Fibroblast of lung (primary cell): ENCODE results near the gene AACS. TPM values are rescaled to one million over a fixed set of nuclear protein-coding genes. Genes with fewer than 3 reads are reported as not detected.

Experiments used
- DNase-seq, 2 donors: peaks; one replicate each; pipeline versions ENCODE4 v3.0.0 to v3.0.0-alpha.2; 2010; ENCODE audit warnings: low read depth in 2 of 2
- H2AFZ ChIP-seq: 2 replicates; pipeline ENCODE4 v1.5.1; 2012; ENCODE audit warnings: low read length, control low read depth, inconsistent platforms
- H3K27ac ChIP-seq: 2 replicates; pipeline ENCODE4 v1.5.1; 2011; ENCODE audit warnings: low read length, control low read depth; ENCODE audit not compliant: insufficient read depth
- H3K27me3 ChIP-seq: 2 replicates; pipeline ENCODE4 v1.5.1; 2011; ENCODE audit warnings: mild to moderate bottlenecking, low read length; ENCODE audit not compliant: control insufficient read depth, insufficient read depth
- H3K36me3 ChIP-seq: 2 replicates; pipeline ENCODE4 v1.5.1; 2011; ENCODE audit warnings: low read length; ENCODE audit not compliant: control insufficient read depth, insufficient read depth
- H3K4me1 ChIP-seq: 2 replicates; pipeline ENCODE4 v1.5.1; 2011; ENCODE audit warnings: low read length; ENCODE audit not compliant: control insufficient read depth, insufficient read depth; ENCODE audit errors: extremely low read depth
- H3K4me2 ChIP-seq: 2 replicates; pipeline ENCODE4 v1.5.1; 2011; ENCODE audit warnings: low read length, control low read depth; ENCODE audit not compliant: insufficient read depth; ENCODE audit errors: extremely low read depth
- H3K4me3 ChIP-seq, 4 experiments: fragments of 200-600 bp in 1 of 4; sonication (generic) in 1 of 4; replicated peaks in 1 of 4; 2 replicates each; pipeline ENCODE4 v1.5.1; 2011 to 2016; ENCODE audit warnings: low read length in 4 of 4, low read depth in 3 of 4, mild to moderate bottlenecking in 3 of 4, control low read depth in 2 of 4, inconsistent platforms in 1 of 4, mixed read lengths in 1 of 4; ENCODE audit not compliant: insufficient read depth in 1 of 4; ENCODE audit errors: control extremely low read depth in 1 of 4
- H3K79me2 ChIP-seq: 2 replicates; pipeline ENCODE4 v1.5.1; 2012; ENCODE audit warnings: mild to moderate bottlenecking, low read length, inconsistent platforms; ENCODE audit not compliant: control insufficient read depth, insufficient read depth
- H3K9ac ChIP-seq: 2 replicates; pipeline ENCODE4 v1.5.1; 2011; ENCODE audit warnings: mild to moderate bottlenecking, low read length, control low read depth; ENCODE audit not compliant: insufficient read depth
- H3K9me3 ChIP-seq: 2 replicates; pipeline ENCODE4 v1.5.1; 2012; ENCODE audit warnings: low read depth, low read length; ENCODE audit not compliant: control insufficient read depth, insufficient read depth
- H4K20me1 ChIP-seq: 2 replicates; pipeline ENCODE4 v1.5.1; 2011; ENCODE audit warnings: low read length; ENCODE audit not compliant: control insufficient read depth, insufficient read depth; ENCODE audit errors: extremely low read depth
- EZH2 ChIP-seq: IDR thresholded peaks from 2 replicates; pipeline ENCODE4 v1.5.1; 2012; ENCODE audit warnings: low read length, control low read depth, mild to moderate bottlenecking; ENCODE audit errors: missing control alignments
- polyA minus RNA-seq: library from RNA; depleted of rRNA, polyadenylated mRNA; stranded (reverse); fragments of >200 nt; gene quantifications from 2 replicates; pipeline ENCODE4 v1.2.3, GENCODE V29; 2011; ENCODE audit warnings: low replicate concordance
- polyA plus RNA-seq, 2 donors: library from polyadenylated mRNA; depleted of rRNA in 1 of 2; stranded (reverse) in 1 of 2; unstranded in 1 of 2; fragments of >200 nt; gene quantifications; 2 replicates each; pipeline ENCODE4 v1.2.1, GENCODE V29; 2011 to 2012; ENCODE audit warnings: missing spikeins in 1 of 2
- total RNA-seq: library from RNA; depleted of rRNA; stranded (reverse); fragments of >200 nt; gene quantifications from 2 replicates; pipeline ENCODE4 v1.2.1, GENCODE V29; 2014
- TF ChIP-seq, protein P1 (sequence below), 2 donors: IDR thresholded peaks in 1 of 2; conservative IDR thresholded peaks in 1 of 2; 1 replicate in 1 of 2; 2 replicates in 1 of 2; pipeline ENCODE4 v1.5.1; 2011 to 2012; ENCODE audit warnings: low read length in 2 of 2, control low read depth in 1 of 2, inconsistent platforms in 1 of 2, low read depth in 1 of 2, mild to moderate bottlenecking in 1 of 2

AACS gene, protein sequence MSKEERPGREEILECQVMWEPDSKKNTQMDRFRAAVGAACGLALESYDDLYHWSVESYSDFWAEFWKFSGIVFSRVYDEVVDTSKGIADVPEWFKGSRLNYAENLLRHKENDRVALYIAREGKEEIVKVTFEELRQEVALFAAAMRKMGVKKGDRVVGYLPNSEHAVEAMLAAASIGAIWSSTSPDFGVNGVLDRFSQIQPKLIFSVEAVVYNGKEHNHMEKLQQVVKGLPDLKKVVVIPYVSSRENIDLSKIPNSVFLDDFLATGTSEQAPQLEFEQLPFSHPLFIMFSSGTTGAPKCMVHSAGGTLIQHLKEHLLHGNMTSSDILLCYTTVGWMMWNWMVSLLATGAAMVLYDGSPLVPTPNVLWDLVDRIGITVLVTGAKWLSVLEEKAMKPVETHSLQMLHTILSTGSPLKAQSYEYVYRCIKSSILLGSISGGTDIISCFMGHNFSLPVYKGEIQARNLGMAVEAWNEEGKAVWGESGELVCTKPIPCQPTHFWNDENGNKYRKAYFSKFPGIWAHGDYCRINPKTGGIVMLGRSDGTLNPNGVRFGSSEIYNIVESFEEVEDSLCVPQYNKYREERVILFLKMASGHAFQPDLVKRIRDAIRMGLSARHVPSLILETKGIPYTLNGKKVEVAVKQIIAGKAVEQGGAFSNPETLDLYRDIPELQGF
- 16.7 and 31.5 TPM in 2 replicates for total RNA-seq
- 19.2 and 24.7 TPM in 2 replicates for polyA plus RNA-seq
- polyA plus RNA-seq (2012) = 24.6 and 29.0 TPM in 2 replicates
- polyA minus RNA-seq = 52.3 and 129 TPM in 2 replicates

DNA sequence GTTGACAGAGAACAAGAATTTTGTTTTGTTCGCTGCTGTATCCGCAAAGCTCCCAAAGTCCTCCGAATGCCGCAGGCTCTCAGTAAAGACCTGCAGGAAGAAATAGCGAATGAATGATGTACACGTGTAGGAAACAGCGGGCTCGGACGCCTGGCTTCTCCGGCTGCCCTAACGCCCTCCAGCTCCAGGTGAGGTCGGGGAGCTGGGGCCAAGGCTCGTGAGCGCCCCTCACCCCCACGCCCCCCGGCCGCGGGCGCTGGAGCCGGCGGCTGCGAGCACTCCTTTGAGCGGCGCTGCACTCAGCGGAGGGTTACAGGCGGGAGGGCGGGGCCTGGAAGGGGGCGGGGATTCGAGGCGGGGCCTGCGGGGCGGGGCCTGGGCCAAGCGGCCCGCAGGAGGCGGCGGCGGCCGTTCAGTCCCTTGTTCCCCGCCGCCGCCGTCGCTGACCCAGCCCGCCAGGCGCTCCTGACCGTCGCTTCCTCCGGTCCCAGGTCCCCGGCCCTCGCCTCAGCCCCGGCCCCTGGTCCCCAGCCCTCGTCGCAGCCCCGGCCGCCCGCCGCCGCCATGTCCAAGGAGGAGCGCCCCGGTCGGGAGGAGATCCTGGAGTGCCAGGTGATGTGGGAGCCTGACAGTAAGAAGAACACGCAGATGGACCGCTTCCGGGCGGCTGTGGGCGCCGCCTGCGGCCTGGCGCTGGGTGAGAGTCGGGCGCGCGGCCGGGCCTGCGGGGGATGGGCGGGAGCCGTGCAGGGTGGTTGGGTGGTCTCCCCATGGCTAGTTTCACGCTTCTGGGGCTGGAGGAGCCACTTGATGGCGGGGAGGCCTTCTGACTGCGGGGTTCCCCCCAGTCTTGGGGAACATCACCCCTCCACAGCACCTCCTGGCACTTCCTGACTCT lies at the start of gene AACS:
AACS (plus strand) TSS at position 415 of the 898 bp plus-strand sequence; CDS start at position 565, 150 bp downstream.
- H3K36me3 ChIP-seq = no peaks in the 10 kb centered on the region
- no peaks in the 10 kb centered on the region for H4K20me1 ChIP-seq
- peak within 1 kb of the TSS; percentile 92 for H2AFZ ChIP-seq
- H3K27me3 ChIP-seq = peaks cover 2% of the 10 kb centered on the region
- peaks cover 6% of the 10 kb centered on the region for H3K4me1 ChIP-seq
- peak within 1 kb of the TSS; percentile 93 for H3K4me2 ChIP-seq
- TF ChIP-seq, protein P1, sequence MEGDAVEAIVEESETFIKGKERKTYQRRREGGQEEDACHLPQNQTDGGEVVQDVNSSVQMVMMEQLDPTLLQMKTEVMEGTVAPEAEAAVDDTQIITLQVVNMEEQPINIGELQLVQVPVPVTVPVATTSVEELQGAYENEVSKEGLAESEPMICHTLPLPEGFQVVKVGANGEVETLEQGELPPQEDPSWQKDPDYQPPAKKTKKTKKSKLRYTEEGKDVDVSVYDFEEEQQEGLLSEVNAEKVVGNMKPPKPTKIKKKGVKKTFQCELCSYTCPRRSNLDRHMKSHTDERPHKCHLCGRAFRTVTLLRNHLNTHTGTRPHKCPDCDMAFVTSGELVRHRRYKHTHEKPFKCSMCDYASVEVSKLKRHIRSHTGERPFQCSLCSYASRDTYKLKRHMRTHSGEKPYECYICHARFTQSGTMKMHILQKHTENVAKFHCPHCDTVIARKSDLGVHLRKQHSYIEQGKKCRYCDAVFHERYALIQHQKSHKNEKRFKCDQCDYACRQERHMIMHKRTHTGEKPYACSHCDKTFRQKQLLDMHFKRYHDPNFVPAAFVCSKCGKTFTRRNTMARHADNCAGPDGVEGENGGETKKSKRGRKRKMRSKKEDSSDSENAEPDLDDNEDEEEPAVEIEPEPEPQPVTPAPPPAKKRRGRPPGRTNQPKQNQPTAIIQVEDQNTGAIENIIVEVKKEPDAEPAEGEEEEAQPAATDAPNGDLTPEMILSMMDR (conservative IDR thresholded peaks at IDR 0.05 in 1 of 2, IDR thresholded peaks at IDR 0.05 in 1 of 2; ENCODE audit: low read depth in 1 of 2, low read length in 2 of 2) = no peak
- no peak for TF ChIP-seq EZH2
- peak; percentile 73 to 74 for DNase-seq
- peak within 1 kb of the TSS; percentile 72 to 84 (median 76) for H3K4me3 ChIP-seq
- peak within 1 kb of the TSS; percentile 70 for H3K9ac ChIP-seq
- peaks cover 5% of the 10 kb centered on the region for H3K79me2 ChIP-seq
- H3K27ac ChIP-seq = peak within 1 kb of the TSS; percentile 71
- H3K9me3 ChIP-seq = no peaks in the 10 kb centered on the region

DNA sequence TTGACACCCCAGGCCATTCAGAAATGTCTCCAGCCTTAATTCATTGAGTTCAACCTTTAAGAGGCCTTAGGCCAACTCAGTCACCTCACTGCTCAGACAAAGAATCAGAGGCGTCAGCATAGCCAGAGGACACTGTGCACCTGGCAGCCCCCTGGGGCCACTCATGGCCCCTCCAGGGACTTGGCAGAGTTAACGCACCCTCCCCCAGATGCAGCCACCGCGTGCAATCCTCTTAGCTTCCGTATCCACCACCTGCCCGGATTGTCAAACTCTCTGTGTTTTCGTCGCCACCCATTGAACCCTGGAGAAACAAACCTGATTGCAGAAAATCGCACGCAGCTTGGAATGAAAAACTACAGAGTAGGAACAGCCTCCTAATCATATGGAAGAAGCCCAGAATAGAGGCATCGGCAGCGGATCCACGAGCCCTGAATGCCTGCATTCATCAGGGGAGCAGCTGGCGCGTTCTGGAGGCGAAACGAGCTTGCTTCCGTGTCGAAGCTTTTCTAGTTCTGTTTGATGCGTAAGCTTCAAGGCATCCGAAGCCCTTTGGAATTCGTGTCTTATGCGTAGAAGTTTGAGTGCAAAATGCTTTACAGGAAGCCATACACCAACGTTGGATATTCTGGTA lies 49.4 kb upstream of the AACS start:
- H3K4me1 ChIP-seq = no peaks in the 10 kb centered on the region
- H4K20me1 ChIP-seq = no peaks in the 10 kb centered on the region
- no peak overlapping the region for H3K4me3 ChIP-seq
- H3K9ac ChIP-seq = no peak overlapping the region
- no peak for TF ChIP-seq EZH2
- TF ChIP-seq, protein P1 (conservative IDR thresholded peaks at IDR 0.05 in 1 of 2, IDR thresholded peaks at IDR 0.05 in 1 of 2; ENCODE audit: low read depth in 1 of 2, low read length in 2 of 2) = no peak
- no peaks in the 10 kb centered on the region for H3K79me2 ChIP-seq
- no peaks in the 10 kb centered on the region for H3K36me3 ChIP-seq
- no peak overlapping the region for H2AFZ ChIP-seq
- DNase-seq = peak in 1 of 2 donors; percentile 78
- H3K27me3 ChIP-seq = no peaks in the 10 kb centered on the region
- no peak overlapping the region for H3K27ac ChIP-seq
- H3K9me3 ChIP-seq = no peaks in the 10 kb centered on the region
- H3K4me2 ChIP-seq = no peak overlapping the region
